ENCODE data around the gene SNAP29.
"Not testable (repeated sequence)": the region's sequence is repeated elsewhere in the genome, so short reads cannot be mapped to it uniquely, and the experiment has no call there.

SNAP29 gene

GRCh38 chr22:20903093-20903492 lies 44.3 kb downstream of the SNAP29 start:
- DNase-seq = no peak

- DNase-seq = no peak
Observed at GRCh38 chr22:20904008-20904979, 45.5 kb downstream of the SNAP29 start.

- no peak for DNase-seq
Observed at GRCh38 chr22:20904980-20905355, 46.2 kb downstream of the SNAP29 start.

- DNase-seq = no peak
Observed at GRCh38 chr22:20905415-20906386, 46.9 kb downstream of the SNAP29 start.

GRCh38 chr22:20906387-20906767 lies 47.6 kb downstream of the SNAP29 start:
- DNase-seq = no peak

- DNase-seq = not testable (repeated sequence)
Observed at GRCh38 chr22:20908717-20909116, 49.9 kb downstream of the SNAP29 start.

- DNase-seq = no peak
Observed at GRCh38 chr22:20909543-20910303, 50.9 kb downstream of the SNAP29 start.

GRCh38 chr22:20912494-20912893 lies 53.7 kb downstream of the SNAP29 start:
- DNase-seq = no peak

- peak; percentile 82 to 95 (median 89) for DNase-seq
Observed at GRCh38 chr22:20916916-20917810, 58.4 kb downstream of the SNAP29 start, which contains the start of gene CRKL. CRKL (plus strand) TSS chr22:20917407; CDS start chr22:20917935, 528 bp downstream.

GRCh38 chr22:20918663-20919218 lies 59.9 kb downstream of the SNAP29 start:
- no peak for DNase-seq

GRCh38 chr22:20919718-20920117 lies 60.9 kb downstream of the SNAP29 start:
- no peak for DNase-seq

- no peak for DNase-seq
Observed at GRCh38 chr22:20920881-20921203, 62.0 kb downstream of the SNAP29 start.

GRCh38 chr22:20922141-20922751 lies 63.4 kb downstream of the SNAP29 start:
- no peak for DNase-seq

- DNase-seq = no peak
Observed at GRCh38 chr22:20926243-20926642, 67.4 kb downstream of the SNAP29 start.

- DNase-seq = no peak
Observed at GRCh38 chr22:20927940-20928572, 69.2 kb downstream of the SNAP29 start.

GRCh38 chr22:20928573-20928967 lies 69.8 kb downstream of the SNAP29 start:
- no peak for DNase-seq

GRCh38 chr22:20930004-20930403 lies 71.2 kb downstream of the SNAP29 start:
- DNase-seq = no peak

- DNase-seq = not testable (repeated sequence)
Observed at GRCh38 chr22:20930435-20930834, 71.6 kb downstream of the SNAP29 start.

- no peak for DNase-seq
Observed at GRCh38 chr22:20931126-20931654, 72.4 kb downstream of the SNAP29 start.

GRCh38 chr22:20933910-20934309 lies 75.1 kb downstream of the SNAP29 start:
- DNase-seq = no peak

All from activated CD4-positive, CD25-positive, alpha-beta regulatory T cell (primary cell).